GM21723 (cell line): ENCODE measurements around the gene CYFIP2.
"Not testable (repeated sequence)": the region's sequence is repeated elsewhere in the genome, so short reads cannot be mapped to it uniquely, and the experiment has no call there.

Experiments
- ATAC-seq: cut with Tn5 transposase; IDR thresholded peaks from one replicate; pipeline ENCODE4 v1.9.1; 2021; ENCODE audit warnings: mild to moderate bottlenecking, moderate library complexity; ENCODE audit not compliant: unreplicated experiment

The CYFIP2 gene

GRCh38 chr5:157384971-157385709 is 119.2 kb downstream of the CYFIP2 start:
- no peak for ATAC-seq

- ATAC-seq, result no peak
Measured at GRCh38 chr5:157387041-157387563, 121.2 kb downstream of the CYFIP2 start.

- ATAC-seq, result no peak
Measured at GRCh38 chr5:157387683-157388093, 121.8 kb downstream of the CYFIP2 start.

DNA sequence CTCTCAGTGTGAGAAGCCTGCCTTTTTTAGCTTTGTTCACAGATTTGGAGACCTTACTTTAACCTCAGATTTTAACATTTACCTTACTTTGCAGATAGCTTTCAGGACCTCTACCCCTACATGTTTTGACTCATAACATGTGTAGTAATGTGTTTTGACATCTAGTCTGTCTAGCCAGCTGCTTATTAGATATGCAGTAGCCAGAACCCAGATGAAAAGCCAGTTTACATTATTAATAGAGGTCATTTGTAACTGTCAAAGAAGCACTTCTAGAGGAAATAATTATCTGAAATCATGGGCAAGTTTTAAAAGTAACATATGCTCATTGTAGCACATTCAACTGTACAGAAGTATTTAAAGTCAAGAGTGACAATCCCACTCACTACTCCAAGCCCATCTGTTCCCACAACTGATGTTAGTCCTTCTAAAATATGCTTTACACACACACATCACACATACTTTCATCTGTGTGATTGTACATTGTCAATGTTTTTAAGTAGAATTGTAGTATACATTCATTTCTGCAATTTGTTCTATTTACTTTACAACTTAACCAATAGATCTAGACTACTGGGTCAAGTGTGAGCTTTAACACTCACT is 122.3 kb downstream of the CYFIP2 start:
- ATAC-seq, result no peak

- no peak for ATAC-seq
Measured at GRCh38 chr5:157389103-157389502, 123.2 kb downstream of the CYFIP2 start.

- no peak for ATAC-seq
Measured at GRCh38 chr5:157390133-157390532, 124.2 kb downstream of the CYFIP2 start.

DNA sequence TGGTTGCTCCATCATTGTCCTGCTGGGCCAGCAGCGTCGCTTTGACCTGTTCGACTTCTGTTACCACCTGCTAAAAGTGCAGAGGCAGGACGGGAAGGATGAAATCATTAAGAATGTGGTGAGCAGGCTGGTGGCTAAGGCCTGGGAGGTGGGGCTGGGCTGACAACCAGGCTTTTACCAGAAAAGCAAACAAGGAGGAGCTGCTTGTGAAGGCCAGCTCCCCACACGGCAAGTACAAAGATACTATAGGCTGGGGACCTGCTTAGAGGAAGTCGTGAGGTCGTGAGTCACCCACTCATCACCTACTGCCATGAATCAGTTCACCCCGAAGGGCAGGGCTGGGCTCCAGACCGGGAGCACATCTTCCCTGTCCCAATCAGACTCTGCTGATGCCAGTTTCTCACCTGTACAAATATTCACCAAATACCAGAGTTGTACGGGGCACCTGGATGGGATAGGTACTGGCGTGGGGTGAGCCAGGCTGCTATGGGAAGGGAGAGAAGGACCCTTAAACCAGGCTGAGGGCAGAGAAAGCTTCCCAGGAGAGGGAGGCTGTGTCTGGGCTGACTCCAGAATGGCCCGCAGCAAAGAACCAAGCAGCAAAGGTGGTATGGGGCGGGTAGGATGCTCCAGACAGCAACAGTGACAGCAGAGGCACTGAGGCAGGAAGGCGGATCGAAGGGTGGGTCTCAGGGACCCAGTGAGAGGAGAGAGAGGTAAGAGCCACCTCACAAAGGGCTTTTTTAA is 124.8 kb downstream of the CYFIP2 start:
- ATAC-seq, result no peak

GRCh38 chr5:157398305-157398704 is 132.4 kb downstream of the CYFIP2 start:
- no peak for ATAC-seq

- no peak for ATAC-seq
Measured at GRCh38 chr5:157400741-157401495, 135.0 kb downstream of the CYFIP2 start.

- no peak for ATAC-seq
Measured at GRCh38 chr5:157415838-157416237, 149.9 kb downstream of the CYFIP2 start.

- ATAC-seq, result not testable (repeated sequence)
Measured at GRCh38 chr5:157419521-157419920, 153.6 kb downstream of the CYFIP2 start.

- ATAC-seq, result not testable (repeated sequence)
Measured at GRCh38 chr5:157429920-157430319, 164.0 kb downstream of the CYFIP2 start.

DNA sequence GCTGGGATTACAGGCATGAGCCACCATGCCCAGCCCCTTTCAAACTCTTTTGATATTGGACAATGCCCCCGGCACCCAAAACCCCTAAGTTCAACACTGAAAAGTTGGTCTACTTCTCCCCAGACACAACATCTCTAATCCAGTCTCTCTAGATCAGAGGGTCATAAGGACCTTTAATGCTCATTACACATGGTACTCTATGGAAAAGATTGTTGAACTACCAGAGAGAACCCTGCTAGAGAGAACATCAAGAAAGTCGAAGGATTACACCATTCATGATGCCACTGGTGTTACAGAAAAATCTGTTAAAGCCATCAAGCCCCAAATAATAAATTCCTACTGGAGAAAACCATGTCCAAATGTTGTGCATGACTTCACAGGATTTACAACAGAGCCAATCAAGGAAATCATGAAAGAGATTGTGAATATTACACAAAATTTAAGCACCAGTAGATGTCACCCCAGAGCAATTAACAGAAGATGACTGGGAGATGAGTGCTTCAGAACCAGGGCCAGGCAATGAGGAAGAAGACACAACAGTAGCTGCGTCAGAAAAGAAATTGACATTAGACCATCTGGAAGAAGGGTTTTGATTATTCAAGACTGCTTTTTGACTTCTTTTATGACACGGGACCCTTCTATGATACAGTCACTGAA is 165.7 kb downstream of the CYFIP2 start:
- ATAC-seq, result peak; percentile 81

- ATAC-seq, result no peak
Measured at GRCh38 chr5:157434096-157434495, 168.2 kb downstream of the CYFIP2 start.

GRCh38 chr5:157443041-157443549 is 177.2 kb downstream of the CYFIP2 start:
- no peak for ATAC-seq

GRCh38 chr5:157444224-157444623 is 178.3 kb downstream of the CYFIP2 start:
- no peak for ATAC-seq
